ENCODE measurements around the gene VRK1. TPM values are rescaled to one million over a fixed set of nuclear protein-coding genes. Genes with fewer than 3 reads are reported as not detected.

Gene VRK1
- total and polyA plus RNA-seq, 9 donors: 7.8 to 31.7 (median 16.9) TPM

- intact Hi-C loops (cut with DNase I): no loop called here
- 81 to 86% (median 82%) methylated on average over 8 of the region's 8 CpGs for WGBS, 3 donors
- Histone ChIP-seq H3K4me3 (no peak overlapping the region), H3K4me1 (ENCODE audit: insufficient read depth) (no peaks in the 10 kb centered on the region), H3K27ac (no peak overlapping the region), H3K36me3 (no peaks in the 10 kb centered on the region), H3K27me3 (no peaks in the 10 kb centered on the region), H3K9me3 (no peaks in the 10 kb centered on the region)
- TF ChIP-seq, protein P1, sequence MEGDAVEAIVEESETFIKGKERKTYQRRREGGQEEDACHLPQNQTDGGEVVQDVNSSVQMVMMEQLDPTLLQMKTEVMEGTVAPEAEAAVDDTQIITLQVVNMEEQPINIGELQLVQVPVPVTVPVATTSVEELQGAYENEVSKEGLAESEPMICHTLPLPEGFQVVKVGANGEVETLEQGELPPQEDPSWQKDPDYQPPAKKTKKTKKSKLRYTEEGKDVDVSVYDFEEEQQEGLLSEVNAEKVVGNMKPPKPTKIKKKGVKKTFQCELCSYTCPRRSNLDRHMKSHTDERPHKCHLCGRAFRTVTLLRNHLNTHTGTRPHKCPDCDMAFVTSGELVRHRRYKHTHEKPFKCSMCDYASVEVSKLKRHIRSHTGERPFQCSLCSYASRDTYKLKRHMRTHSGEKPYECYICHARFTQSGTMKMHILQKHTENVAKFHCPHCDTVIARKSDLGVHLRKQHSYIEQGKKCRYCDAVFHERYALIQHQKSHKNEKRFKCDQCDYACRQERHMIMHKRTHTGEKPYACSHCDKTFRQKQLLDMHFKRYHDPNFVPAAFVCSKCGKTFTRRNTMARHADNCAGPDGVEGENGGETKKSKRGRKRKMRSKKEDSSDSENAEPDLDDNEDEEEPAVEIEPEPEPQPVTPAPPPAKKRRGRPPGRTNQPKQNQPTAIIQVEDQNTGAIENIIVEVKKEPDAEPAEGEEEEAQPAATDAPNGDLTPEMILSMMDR (IDR thresholded peaks at IDR 0.05): no peak
- TF ChIP-seq POLR2A (IDR thresholded peaks at IDR 0.05) (no peak), EP300 (IDR thresholded peaks at IDR 0.05) (no peak)
- DNase-seq: no peak
These were observed 14.7 kb upstream of the VRK1 start for GRCh38 chr14:96782436-96782835.

- Histone ChIP-seq H3K27me3 (no peaks in the 10 kb centered on the region), H3K4me1 (ENCODE audit: insufficient read depth) (no peaks in the 10 kb centered on the region), H3K4me3 (no peak overlapping the region), H3K9me3 (no peaks in the 10 kb centered on the region), H3K36me3 (no peaks in the 10 kb centered on the region), H3K27ac (no peak overlapping the region)
- DNase-seq: no peak
- intact Hi-C loops (cut with DNase I): no loop called here
- TF ChIP-seq POLR2A (IDR thresholded peaks at IDR 0.05) (no peak), EP300 (IDR thresholded peaks at IDR 0.05) (no peak)
- TF ChIP-seq, protein P1 (IDR thresholded peaks at IDR 0.05): no peak
- 66 to 74% (median 70%) methylated on average over 10 of the region's 10 CpGs for WGBS, 3 donors
These were observed 13.9 kb upstream of the VRK1 start for GRCh38 chr14:96783043-96783914.

- Histone ChIP-seq H3K4me3 (no peak overlapping the region), H3K27ac (no peak overlapping the region), H3K9me3 (no peaks in the 10 kb centered on the region), H3K36me3 (no peaks in the 10 kb centered on the region), H3K27me3 (no peaks in the 10 kb centered on the region), H3K4me1 (ENCODE audit: insufficient read depth) (no peaks in the 10 kb centered on the region)
- WGBS, 3 donors: 76 to 80% (median 79%) methylated on average over 4 of the region's 4 CpGs
- TF ChIP-seq EP300 (IDR thresholded peaks at IDR 0.05): no peak
- no peak for TF ChIP-seq POLR2A (IDR thresholded peaks at IDR 0.05)
- TF ChIP-seq, protein P1 (IDR thresholded peaks at IDR 0.05): no peak
- DNase-seq: no peak
- intact Hi-C loops (cut with DNase I): no loop called here
These were observed 13.3 kb upstream of the VRK1 start for GRCh38 chr14:96783915-96784224.

DNA sequence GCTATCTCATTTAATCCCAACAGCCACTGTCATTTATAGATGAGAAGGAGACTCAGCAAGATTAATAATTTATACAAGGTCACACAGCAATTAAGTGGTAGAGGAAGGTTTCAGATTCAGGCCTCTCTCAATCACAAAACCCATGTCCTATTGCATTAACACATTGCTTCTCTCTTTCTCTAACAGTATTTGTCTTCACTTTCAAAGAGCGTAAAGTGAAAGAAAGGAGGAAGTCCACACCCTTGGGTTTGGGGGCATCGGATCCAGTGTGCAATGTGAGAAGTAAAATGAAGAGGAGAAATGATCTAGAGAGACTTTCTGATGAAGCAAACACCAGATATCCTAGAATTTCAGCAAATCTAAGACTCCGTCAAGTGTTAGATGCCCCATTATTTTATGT, 7.0 kb upstream of the VRK1 start:
- Histone ChIP-seq H3K9me3 (no peaks in the 10 kb centered on the region), H3K36me3 (no peaks in the 10 kb centered on the region), H3K27ac (no peak overlapping the region), H3K27me3 (no peaks in the 10 kb centered on the region), H3K4me1 (ENCODE audit: insufficient read depth) (no peaks in the 10 kb centered on the region), H3K4me3 (no peak overlapping the region)
- TF ChIP-seq, protein P1 (IDR thresholded peaks at IDR 0.05): no peak
- TF ChIP-seq EP300 (IDR thresholded peaks at IDR 0.05) (no peak), POLR2A (IDR thresholded peaks at IDR 0.05) (no peak)
- intact Hi-C loops (cut with DNase I): no loop called here
- no peak for DNase-seq
- WGBS, 3 donors: 58 to 62% (median 59%) methylated on average over 3 of the region's 3 CpGs

Data from ovary (tissue), 9 donors.